ENCODE data around the gene PDC.

The PDC gene

DNA sequence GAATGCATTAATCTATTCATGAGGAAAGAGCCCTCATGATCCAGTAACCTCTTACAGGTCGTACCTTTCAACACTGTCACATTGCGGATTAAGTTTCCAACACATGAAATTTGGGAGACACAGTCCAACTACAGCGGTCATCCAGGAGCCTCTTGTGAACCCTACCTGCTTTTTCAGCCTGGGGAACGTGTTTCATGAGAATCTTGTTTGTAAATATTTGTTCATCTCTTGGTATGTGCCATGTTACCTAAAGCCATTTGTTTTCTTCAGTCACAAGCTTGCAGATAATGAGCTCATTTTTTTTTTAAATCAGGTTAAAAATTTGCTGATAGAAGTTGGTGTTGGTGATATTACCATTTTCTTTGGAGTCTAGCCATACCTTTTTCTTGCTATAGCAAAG lies 37.2 kb upstream of the PDC start:
- TF ChIP-seq, protein P1, sequence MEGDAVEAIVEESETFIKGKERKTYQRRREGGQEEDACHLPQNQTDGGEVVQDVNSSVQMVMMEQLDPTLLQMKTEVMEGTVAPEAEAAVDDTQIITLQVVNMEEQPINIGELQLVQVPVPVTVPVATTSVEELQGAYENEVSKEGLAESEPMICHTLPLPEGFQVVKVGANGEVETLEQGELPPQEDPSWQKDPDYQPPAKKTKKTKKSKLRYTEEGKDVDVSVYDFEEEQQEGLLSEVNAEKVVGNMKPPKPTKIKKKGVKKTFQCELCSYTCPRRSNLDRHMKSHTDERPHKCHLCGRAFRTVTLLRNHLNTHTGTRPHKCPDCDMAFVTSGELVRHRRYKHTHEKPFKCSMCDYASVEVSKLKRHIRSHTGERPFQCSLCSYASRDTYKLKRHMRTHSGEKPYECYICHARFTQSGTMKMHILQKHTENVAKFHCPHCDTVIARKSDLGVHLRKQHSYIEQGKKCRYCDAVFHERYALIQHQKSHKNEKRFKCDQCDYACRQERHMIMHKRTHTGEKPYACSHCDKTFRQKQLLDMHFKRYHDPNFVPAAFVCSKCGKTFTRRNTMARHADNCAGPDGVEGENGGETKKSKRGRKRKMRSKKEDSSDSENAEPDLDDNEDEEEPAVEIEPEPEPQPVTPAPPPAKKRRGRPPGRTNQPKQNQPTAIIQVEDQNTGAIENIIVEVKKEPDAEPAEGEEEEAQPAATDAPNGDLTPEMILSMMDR (IDR thresholded peaks at IDR 0.05; ENCODE audit: unreplicated experiment in 3 of 3), result no peak
- Mint-ChIP-seq H3K27me3 (ENCODE audit: low read depth) (no peaks in the 10 kb centered on the region), H3K36me3 (ENCODE audit: low read depth) (no peaks in the 10 kb centered on the region), H3K9me3 (no peaks in the 10 kb centered on the region), H3K4me1 (no peaks in the 10 kb centered on the region), H3K27ac (no peak overlapping the region), H3K4me3 (no peak overlapping the region)

DNA sequence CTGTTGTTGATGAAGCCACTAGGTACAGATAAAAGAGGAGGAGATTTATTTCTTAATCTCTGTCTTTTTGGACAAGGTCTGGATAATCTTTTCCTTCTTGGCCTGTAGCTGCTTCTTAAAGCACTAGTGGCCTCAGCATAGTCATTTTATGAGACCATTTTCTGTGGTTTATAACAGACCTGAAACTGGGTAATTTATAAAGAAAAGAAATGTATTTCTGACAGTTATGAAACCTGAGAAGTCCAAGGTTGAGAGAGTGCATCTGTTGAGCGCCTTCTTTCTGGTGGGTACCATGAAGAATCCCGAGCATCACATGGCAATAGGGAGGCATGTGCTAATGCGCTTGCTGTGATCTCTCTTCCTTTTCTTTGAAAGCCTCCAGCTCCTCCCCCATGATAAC lies 36.7 kb upstream of the PDC start:
- no peaks in the 10 kb centered on the region for H3K36me3 Mint-ChIP-seq (ENCODE audit: low read depth)
- TF ChIP-seq, protein P1 (IDR thresholded peaks at IDR 0.05; ENCODE audit: unreplicated experiment in 3 of 3), result no peak
- no peaks in the 10 kb centered on the region for H3K4me1 Mint-ChIP-seq
- H3K27me3 Mint-ChIP-seq (ENCODE audit: low read depth), result no peaks in the 10 kb centered on the region
- H3K9me3 Mint-ChIP-seq, result no peaks in the 10 kb centered on the region
- no peak overlapping the region for H3K4me3 Mint-ChIP-seq
- H3K27ac Mint-ChIP-seq, result no peak overlapping the region

DNA sequence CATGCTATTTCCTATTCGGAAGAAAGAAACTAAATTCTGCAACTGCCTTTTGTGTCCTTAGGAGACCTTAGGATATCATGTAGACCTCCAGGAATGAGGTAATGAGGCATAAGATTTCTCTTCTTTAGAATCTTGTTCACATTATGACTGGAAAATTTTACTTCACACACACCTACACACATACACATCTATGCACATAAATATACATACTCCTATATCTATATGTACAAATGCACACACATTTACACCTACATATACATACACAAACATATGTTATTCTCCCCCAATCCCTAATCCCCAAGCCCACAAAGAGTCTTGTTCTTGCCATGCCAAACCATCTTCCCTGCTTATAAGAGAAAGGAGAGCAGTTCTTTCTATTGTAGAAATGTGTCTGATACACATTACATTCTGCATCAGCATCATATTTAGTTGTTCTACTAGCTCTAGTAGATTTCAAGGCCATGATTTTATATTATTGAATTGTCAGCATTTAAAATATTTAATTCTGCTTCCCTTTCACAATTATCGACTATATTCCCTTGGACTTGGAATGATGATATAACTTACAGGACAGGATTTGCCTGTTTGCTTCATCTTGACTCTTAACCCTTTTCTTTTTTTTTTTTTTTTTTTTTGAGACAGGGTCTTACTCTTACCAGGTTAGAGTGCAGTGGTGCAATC lies 35.4 kb upstream of the PDC start:
- no peaks in the 10 kb centered on the region for H3K36me3 Mint-ChIP-seq (ENCODE audit: low read depth)
- no peaks in the 10 kb centered on the region for H3K4me1 Mint-ChIP-seq
- H3K27me3 Mint-ChIP-seq (ENCODE audit: low read depth), result no peaks in the 10 kb centered on the region
- H3K27ac Mint-ChIP-seq, result no peak overlapping the region
- no peaks in the 10 kb centered on the region for H3K9me3 Mint-ChIP-seq
- TF ChIP-seq, protein P1 (IDR thresholded peaks at IDR 0.05; ENCODE audit: unreplicated experiment in 3 of 3), result no peak
- no peak overlapping the region for H3K4me3 Mint-ChIP-seq

DNA sequence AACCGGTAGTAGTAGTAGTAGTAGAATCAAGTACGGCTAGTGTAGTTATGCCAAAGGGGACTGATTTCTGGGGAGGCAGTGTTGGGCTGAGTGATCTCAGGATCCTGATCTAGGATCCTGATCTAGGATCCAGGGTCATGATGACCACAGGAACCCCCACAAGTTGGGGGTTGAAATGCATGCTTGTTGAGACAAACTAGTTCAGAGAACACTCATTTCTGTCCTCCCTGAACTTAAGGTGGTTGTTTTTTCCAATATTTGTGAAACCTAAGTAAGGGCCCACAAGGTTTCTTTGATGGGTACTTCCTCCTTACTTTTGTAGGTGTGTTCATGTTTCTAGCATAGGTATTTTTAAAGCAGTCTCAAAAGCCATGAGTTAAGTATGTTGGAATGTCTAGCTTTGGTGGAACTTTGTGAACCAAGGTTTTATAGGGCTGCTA lies 33.9 kb upstream of the PDC start:
- Mint-ChIP-seq H3K27me3 (ENCODE audit: low read depth) (no peaks in the 10 kb centered on the region), H3K4me3 (no peak overlapping the region), H3K4me1 (no peaks in the 10 kb centered on the region), H3K9me3 (no peaks in the 10 kb centered on the region), H3K36me3 (ENCODE audit: low read depth) (no peaks in the 10 kb centered on the region), H3K27ac (no peak overlapping the region)
- TF ChIP-seq, protein P1 (IDR thresholded peaks at IDR 0.05; ENCODE audit: unreplicated experiment in 3 of 3), result no peak

DNA sequence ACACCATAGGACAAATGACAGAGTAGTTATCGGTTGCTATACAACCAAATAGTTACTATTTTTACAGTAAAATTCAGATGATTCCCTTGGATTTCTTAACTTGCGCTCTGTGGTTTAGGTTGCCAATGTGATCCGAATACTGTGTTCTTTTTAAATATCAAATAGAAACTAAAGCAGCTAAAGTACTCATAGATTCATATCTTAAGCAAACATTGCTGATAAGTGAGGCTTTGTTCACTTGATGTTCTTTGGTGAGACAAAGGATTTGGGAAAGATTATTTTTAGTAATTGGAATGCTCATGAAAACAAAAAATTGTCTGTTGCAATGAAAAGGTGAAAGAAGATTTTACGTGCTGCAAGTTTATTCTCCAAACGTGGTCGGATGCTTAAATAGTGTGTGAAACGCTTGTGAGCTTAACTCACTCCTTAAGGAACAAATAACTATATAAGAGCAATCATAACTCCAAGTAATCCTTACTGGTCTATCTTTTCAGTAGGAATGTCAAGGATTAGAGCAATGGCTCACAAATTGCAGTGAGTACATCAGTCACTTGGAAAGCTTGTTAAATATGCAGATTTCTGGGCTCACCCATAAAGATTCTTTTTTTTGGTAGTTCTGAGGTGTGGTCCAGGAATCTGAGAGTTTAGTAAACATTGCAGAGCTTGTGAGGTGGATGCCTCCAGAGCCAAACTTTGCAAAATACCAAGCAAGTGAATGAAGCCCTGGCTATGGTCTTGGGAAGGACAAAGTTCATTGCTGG lies 31.8 kb upstream of the PDC start:
- TF ChIP-seq, protein P1 (IDR thresholded peaks at IDR 0.05; ENCODE audit: unreplicated experiment in 3 of 3), result no peak
- no peaks in the 10 kb centered on the region for H3K4me1 Mint-ChIP-seq
- no peak overlapping the region for H3K27ac Mint-ChIP-seq

More for the DNA sequence above, 31.8 kb upstream of the PDC start:
- no peaks in the 10 kb centered on the region for H3K27me3 Mint-ChIP-seq (ENCODE audit: low read depth)
- H3K9me3 Mint-ChIP-seq, result no peaks in the 10 kb centered on the region
- no peak overlapping the region for H3K4me3 Mint-ChIP-seq
- no peaks in the 10 kb centered on the region for H3K36me3 Mint-ChIP-seq (ENCODE audit: low read depth)

All from nephron (organoid).